ENCODE measurements around the gene ADARB1. TPM values are rescaled to one million over a fixed set of nuclear protein-coding genes. Genes with fewer than 3 reads are reported as not detected.

ADARB1 gene
- polyA plus RNA-seq, 1 of the 3 experiments (the other 2 are of a cell fraction), result 7.8 TPM

DNA sequence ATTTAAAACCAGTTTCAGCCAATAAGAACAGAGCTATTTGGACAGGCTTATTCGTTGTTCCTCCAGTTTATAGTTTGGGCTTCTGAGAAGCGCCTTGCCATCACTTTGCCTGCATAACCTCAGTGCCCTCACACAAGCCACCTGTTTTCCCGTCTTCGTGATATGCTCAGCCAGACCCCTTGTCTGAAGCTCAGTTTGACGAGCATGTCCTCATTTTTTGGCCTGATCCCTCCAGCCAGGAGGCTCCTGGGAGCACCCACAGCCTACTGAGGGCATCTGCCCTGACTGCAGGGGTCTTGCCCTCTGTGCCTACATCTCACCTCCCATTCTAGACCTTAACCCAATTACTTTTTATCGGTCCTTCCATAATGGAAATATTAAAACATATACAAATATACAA, 95.3 kb downstream of the ADARB1 start:
- Histone ChIP-seq H3K9me3 (no peaks in the 10 kb centered on the region), H4K20me1 (ENCODE audit: insufficient read depth) (no peaks in the 10 kb centered on the region), H3K36me3 (replicated peaks in 1 of 2; ENCODE audit: control insufficient read depth in 1 of 2, insufficient read depth in 2 of 2, low read length in 1 of 2) (no peaks in the 10 kb centered on the region), H3K79me2 (ENCODE audit: insufficient read depth) (no peaks in the 10 kb centered on the region), H3K4me2 (no peak overlapping the region), H3K27me3 (ENCODE audit: insufficient read depth) (no peaks in the 10 kb centered on the region), H3K27ac (ENCODE audit: low read depth in 2 of 2, low read length in 1 of 2) (no peak overlapping the region), H3K9me2 (no peaks in the 10 kb centered on the region), H3K9ac (no peak overlapping the region), H3K4me1 (ENCODE audit: control insufficient read depth in 1 of 2, insufficient read depth in 2 of 2, low read depth in 1 of 2, low read length in 1 of 2) (peaks cover 0 to 14% of the 10 kb centered on the region in 2 experiments; a peak in 2 of 4 replicates), H2AFZ (ENCODE audit: low read depth) (no peak overlapping the region), H3K4me3 (ENCODE audit: low read depth in 2 of 2, low read length in 1 of 2) (no peak overlapping the region), H3F3A (replicated peaks; ENCODE audit: insufficient read depth) (peaks cover 15% of the 10 kb centered on the region)
- 81% methylated on average over 6 of the region's 6 CpGs for WGBS (ENCODE audit: low lambda C conversion rate)
- POLR2A ChIA-PET, result no interaction called here
- CTCF ChIA-PET, result interaction anchor here (6.0 kb wide), 1 partner anchor 29 kb away, joined by 23 read pairs; no protein-coding TSS in a partner anchor
- DNase-seq, result no peak
- TF ChIP-seq CHD2 (IDR thresholded peaks at IDR 0.05; ENCODE audit: low read length, partially characterized antibody), result no peak
- no peak for TF ChIP-seq FOSL2 (IDR thresholded peaks at IDR 0.05; ENCODE audit: borderline replicate concordance, low read depth)
- no peak for TF ChIP-seq SMC3 (IDR thresholded peaks at IDR 0.05; ENCODE audit: low read depth, low read length)

DNA sequence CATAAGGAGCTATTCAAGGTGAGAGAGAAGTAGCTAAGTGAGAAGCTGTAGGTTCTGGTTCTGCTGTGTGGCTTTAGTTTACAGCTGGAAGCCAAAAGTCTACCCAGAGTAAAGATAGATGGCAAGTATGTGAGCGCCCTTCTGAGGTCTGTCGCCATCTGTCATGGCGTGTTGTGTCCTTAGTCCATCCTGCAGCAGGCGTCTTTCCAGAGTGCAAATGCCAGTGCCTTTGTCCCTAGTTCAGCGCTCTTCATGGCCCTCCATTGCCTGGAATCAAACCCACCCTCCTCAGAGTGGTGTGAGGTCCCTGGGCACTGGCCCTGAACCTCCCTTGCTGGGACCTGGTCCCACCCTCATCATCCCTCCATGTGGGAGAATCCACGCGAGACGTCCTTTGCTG, 96.6 kb downstream of the ADARB1 start:
- Histone ChIP-seq H3K9me2 (no peaks in the 10 kb centered on the region), H3K9me3 (no peaks in the 10 kb centered on the region), H3K9ac (no peak overlapping the region), H2AFZ (ENCODE audit: low read depth) (no peak overlapping the region), H3F3A (replicated peaks; ENCODE audit: insufficient read depth) (peaks cover 7% of the 10 kb centered on the region), H3K27ac (ENCODE audit: low read depth in 2 of 2, low read length in 1 of 2) (no peak overlapping the region), H3K79me2 (ENCODE audit: insufficient read depth) (no peaks in the 10 kb centered on the region), H4K20me1 (ENCODE audit: insufficient read depth) (no peaks in the 10 kb centered on the region), H3K4me2 (no peak overlapping the region), H3K4me1 (ENCODE audit: control insufficient read depth in 1 of 2, insufficient read depth in 2 of 2, low read depth in 1 of 2, low read length in 1 of 2) (peaks cover 0 to 14% of the 10 kb centered on the region in 2 experiments; a peak in 2 of 4 replicates), H3K4me3 (ENCODE audit: low read depth in 2 of 2, low read length in 1 of 2) (no peak overlapping the region), H3K36me3 (replicated peaks in 1 of 2; ENCODE audit: control insufficient read depth in 1 of 2, insufficient read depth in 2 of 2, low read length in 1 of 2) (no peaks in the 10 kb centered on the region), H3K27me3 (ENCODE audit: insufficient read depth) (no peaks in the 10 kb centered on the region)
- 98% methylated on average over 8 of the region's 8 CpGs for WGBS (ENCODE audit: low lambda C conversion rate)
- no peak for DNase-seq
- ChIA-PET CTCF (interaction anchor here (1.4 kb wide), 1 partner anchor 15 kb away, joined by 3 read pairs; no protein-coding TSS in a partner anchor), POLR2A (no interaction called here)
- TF ChIP-seq EZH2phosphoT487 (IDR thresholded peaks at IDR 0.05; ENCODE audit: borderline replicate concordance, low read depth), result no peak
- TF ChIP-seq EP300 (IDR thresholded peaks at IDR 0.05; ENCODE audit: borderline replicate concordance in 1 of 2, low read depth in 1 of 2, low read length in 1 of 2), result no peak
- TF ChIP-seq MEF2A (IDR thresholded peaks at IDR 0.05; ENCODE audit: borderline replicate concordance, low read depth), result no peak
- TF ChIP-seq POLR2AphosphoS5 (IDR thresholded peaks at IDR 0.05; ENCODE audit: low read depth, low read length), result no peak
- no peak for TF ChIP-seq SIN3A (IDR thresholded peaks at IDR 0.05; ENCODE audit: borderline replicate concordance, low read depth, low read length)
- no peak for TF ChIP-seq FOXJ3 (CRISPR knock-in tag; IDR thresholded peaks at IDR 0.05)
- no peak for TF ChIP-seq TEAD4 (IDR thresholded peaks at IDR 0.05; ENCODE audit: borderline replicate concordance, insufficient read depth)
- TF ChIP-seq, protein P1, sequence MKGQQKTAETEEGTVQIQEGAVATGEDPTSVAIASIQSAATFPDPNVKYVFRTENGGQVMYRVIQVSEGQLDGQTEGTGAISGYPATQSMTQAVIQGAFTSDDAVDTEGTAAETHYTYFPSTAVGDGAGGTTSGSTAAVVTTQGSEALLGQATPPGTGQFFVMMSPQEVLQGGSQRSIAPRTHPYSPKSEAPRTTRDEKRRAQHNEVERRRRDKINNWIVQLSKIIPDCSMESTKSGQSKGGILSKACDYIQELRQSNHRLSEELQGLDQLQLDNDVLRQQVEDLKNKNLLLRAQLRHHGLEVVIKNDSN (IDR thresholded peaks at IDR 0.05; ENCODE audit: borderline replicate concordance, low read depth), result no peak
- TF ChIP-seq, protein P2, sequence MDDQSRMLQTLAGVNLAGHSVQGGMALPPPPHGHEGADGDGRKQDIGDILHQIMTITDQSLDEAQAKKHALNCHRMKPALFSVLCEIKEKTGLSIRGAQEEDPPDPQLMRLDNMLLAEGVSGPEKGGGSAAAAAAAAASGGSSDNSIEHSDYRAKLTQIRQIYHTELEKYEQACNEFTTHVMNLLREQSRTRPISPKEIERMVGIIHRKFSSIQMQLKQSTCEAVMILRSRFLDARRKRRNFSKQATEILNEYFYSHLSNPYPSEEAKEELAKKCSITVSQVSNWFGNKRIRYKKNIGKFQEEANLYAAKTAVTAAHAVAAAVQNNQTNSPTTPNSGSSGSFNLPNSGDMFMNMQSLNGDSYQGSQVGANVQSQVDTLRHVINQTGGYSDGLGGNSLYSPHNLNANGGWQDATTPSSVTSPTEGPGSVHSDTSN (IDR thresholded peaks at IDR 0.05), result no peak
- TF ChIP-seq NFIC (IDR thresholded peaks at IDR 0.05; ENCODE audit: borderline replicate concordance), result no peak
- TF ChIP-seq GABPA (IDR thresholded peaks at IDR 0.05; ENCODE audit: low read depth), result no peak
- TF ChIP-seq JUND (IDR thresholded peaks at IDR 0.05), result no peak
- no peak for TF ChIP-seq YY1 (IDR thresholded peaks at IDR 0.05; ENCODE audit: low read depth)
- TF ChIP-seq ZBTB33 (IDR thresholded peaks at IDR 0.05; ENCODE audit: borderline replicate concordance, low read depth), result no peak
- TF ChIP-seq CHD2 (IDR thresholded peaks at IDR 0.05; ENCODE audit: low read length, partially characterized antibody), result no peak
